IPS-20b (cell line): ENCODE measurements around the gene TMPRSS15.
"Not testable (repeated sequence)": the region's sequence is repeated elsewhere in the genome, so short reads cannot be mapped to it uniquely, and the experiment has no call there.

Experiments
- H3K27ac ChIP-seq: one replicate; pipeline ENCODE4 v1.5.1; 2013; ENCODE audit warnings: low read length
- H3K27me3 ChIP-seq: 2 replicates; pipeline ENCODE4 v1.6.1; 2013; ENCODE audit warnings: mild to moderate bottlenecking, low read length, inconsistent platforms; ENCODE audit not compliant: insufficient read depth
- H3K36me3 ChIP-seq: 2 replicates; pipeline ENCODE4 v1.6.1; 2013; ENCODE audit warnings: low read depth, mild to moderate bottlenecking, inconsistent platforms, low read length, moderate library complexity; ENCODE audit not compliant: insufficient read depth
- H3K4me1 ChIP-seq: 2 replicates; pipeline ENCODE4 v1.6.1; 2013; ENCODE audit warnings: mild to moderate bottlenecking, control low read depth, inconsistent platforms, low read length, moderate library complexity; ENCODE audit not compliant: insufficient read depth
- H3K4me3 ChIP-seq: 2 replicates; pipeline ENCODE4 v1.5.1; 2013; ENCODE audit warnings: mild to moderate bottlenecking, low read length, inconsistent platforms
- H3K9ac ChIP-seq: 2 replicates; pipeline ENCODE4 v1.6.1; 2013; ENCODE audit warnings: low read depth, mild to moderate bottlenecking, inconsistent platforms, low read length, moderate library complexity
- H3K9me3 ChIP-seq: 2 replicates; pipeline ENCODE4 v1.6.1; 2013; ENCODE audit warnings: mild to moderate bottlenecking, low read depth, low read length, inconsistent platforms; ENCODE audit not compliant: insufficient read depth

Gene TMPRSS15

DNA sequence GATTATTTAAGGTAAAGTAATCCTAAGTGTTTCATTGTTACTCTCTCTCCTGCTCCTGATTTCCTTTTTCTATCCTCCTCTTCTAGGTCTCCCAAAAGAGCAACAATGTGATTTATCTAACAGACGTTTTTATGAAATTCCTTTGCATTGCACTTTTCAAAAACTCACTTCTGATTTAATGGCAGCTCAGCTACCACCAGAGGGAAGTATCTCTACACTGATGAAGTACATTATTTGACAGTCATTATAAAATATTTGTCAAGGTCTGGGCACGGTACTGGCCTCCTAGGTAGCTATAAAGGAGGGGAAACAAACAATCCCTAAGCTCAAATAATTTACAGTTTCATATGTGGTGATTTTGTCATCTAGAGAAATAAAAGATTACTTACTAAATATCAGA lies 15.6 kb downstream of the TMPRSS15 start:
- H3K9ac ChIP-seq = no peak overlapping the region
- H3K4me3 ChIP-seq = no peak overlapping the region
- H3K27me3 ChIP-seq = no peaks in the 10 kb centered on the region
- H3K36me3 ChIP-seq = no peaks in the 10 kb centered on the region
- no peak overlapping the region for H3K27ac ChIP-seq
- peaks cover 18% of the 10 kb centered on the region for H3K9me3 ChIP-seq
- H3K4me1 ChIP-seq = no peaks in the 10 kb centered on the region

DNA sequence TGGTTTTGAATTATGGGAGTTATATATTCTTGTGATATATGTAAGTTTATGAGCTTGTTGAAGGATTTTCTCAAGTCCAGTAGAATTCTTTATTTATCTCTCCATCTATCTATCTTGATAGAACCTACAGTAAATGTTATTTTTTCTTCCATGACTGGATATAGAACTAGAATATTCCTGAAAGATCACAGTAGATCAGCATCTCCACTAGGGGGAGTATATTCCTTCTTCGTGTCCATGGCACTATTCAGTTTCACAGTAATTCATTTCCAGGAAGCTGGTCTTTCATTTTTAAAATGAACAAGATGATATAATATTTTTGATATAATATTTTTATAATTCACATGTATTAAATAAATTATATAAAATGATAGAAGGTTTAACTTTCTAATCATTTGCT lies 18.8 kb downstream of the TMPRSS15 start:
- H3K9me3 ChIP-seq = no peaks in the 10 kb centered on the region; the same call in 1 of the 2 replicates
- no peaks in the 10 kb centered on the region for H3K36me3 ChIP-seq
- no peak overlapping the region for H3K4me3 ChIP-seq
- no peak overlapping the region for H3K9ac ChIP-seq
- H3K27ac ChIP-seq = no peak overlapping the region
- no peaks in the 10 kb centered on the region for H3K4me1 ChIP-seq
- no peaks in the 10 kb centered on the region for H3K27me3 ChIP-seq

DNA sequence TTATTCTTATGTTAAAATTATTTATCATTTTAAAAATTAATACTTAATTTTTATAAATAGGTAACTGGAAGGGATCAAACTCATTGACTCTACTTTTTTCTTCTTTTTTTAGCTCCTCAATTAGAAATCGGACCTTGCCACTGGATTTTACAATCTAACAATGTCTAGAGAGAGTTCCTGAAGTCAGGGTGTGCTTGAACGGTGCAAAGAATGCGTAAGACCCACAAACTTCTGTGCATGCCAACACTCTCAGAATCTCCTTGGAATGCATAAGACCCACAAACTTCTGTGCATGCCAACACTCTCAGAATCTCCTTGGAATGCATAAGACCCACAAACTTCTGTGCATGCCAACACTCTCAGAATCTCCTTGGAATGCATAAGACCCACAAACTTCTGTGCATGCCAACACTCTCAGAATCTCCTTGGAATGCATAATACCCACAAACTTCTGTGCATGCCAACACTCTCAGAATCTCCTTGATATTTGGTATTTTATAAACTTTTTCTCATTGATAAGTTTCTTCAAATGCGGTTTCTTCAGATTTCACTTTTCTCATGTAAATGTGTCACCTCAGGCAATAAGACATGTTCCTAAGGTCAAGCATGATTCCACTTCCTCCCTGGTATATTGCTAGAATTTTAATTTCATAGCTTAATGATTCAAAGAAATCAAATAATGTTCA lies 20.5 kb downstream of the TMPRSS15 start:
- H3K36me3 ChIP-seq = not testable (repeated sequence)

DNA sequence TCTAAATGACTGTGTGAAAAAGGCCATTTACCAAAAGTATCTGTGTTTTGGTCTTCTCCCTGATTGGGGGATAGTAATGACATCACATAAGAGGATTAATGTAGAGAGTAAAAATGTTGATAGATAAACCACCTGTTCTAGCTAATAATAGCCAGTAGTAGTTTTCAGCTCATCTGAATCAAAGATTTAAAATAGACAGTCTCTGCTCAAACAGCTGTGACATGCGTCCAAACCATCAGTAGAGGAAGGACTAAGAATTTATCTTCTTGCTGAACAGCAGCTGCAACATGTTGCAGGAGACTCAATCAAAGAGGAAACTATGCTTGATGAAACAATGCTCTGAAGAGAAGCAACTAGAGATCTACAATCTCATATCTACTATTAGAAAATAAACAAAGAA lies 21.4 kb downstream of the TMPRSS15 start:
- Histone ChIP-seq H3K27ac (no peak overlapping the region), H3K4me1 (no peaks in the 10 kb centered on the region), H3K4me3 (no peak overlapping the region), H3K36me3 (no peaks in the 10 kb centered on the region), H3K9me3 (no peaks in the 10 kb centered on the region), H3K9ac (no peak overlapping the region), H3K27me3 (no peaks in the 10 kb centered on the region)

More for the DNA sequence above, 20.5 kb downstream of the TMPRSS15 start:
- H3K9me3 ChIP-seq, H3K9ac ChIP-seq, H3K27me3 ChIP-seq, H3K4me1 ChIP-seq, H3K27ac ChIP-seq, H3K4me3 ChIP-seq: not testable (repeated sequence)

DNA sequence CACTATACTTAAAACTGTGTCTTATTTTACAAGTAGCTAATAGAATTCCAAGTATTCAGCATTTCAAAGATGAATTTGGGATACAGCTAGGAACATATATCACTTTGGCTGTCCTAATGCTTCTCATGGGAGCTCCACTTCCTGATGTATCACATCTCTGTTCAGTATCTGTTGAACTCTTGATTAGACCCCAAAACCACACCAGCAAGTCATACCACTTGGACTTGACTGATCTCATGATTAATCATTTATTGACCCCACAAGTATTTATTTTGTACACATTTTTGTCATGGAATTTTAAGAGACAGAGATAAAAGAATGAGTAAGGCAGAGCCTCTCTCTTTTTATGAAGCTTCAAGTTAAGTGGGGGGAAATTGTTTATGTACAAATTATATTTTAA lies 30.0 kb downstream of the TMPRSS15 start:
- Histone ChIP-seq H3K36me3 (no peaks in the 10 kb centered on the region), H3K9me3 (no peaks in the 10 kb centered on the region), H3K27ac (no peak overlapping the region), H3K4me3 (no peak overlapping the region), H3K4me1 (no peaks in the 10 kb centered on the region), H3K9ac (no peak overlapping the region), H3K27me3 (no peaks in the 10 kb centered on the region)

DNA sequence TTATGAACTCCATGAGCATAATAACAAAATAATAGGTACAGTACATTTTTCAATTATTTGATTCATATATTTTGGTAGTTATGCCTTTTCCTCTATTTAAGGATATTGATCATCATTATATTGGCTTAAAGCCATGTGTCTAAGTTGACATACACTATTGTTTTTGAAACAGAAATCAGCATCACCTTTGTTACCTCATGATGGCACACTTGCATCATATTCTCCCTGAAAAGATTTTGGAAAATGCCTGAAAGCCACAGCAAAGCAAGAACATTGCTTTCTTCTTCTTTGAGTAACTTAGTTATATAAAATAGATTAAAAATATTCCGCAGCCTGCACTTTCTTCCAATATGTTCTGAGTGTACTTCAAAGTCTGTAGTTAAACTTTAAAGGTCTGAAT lies 33.3 kb downstream of the TMPRSS15 start:
- H3K9ac ChIP-seq = no peak overlapping the region
- no peaks in the 10 kb centered on the region for H3K9me3 ChIP-seq
- H3K27ac ChIP-seq = no peak overlapping the region
- no peaks in the 10 kb centered on the region for H3K27me3 ChIP-seq
- no peaks in the 10 kb centered on the region for H3K4me1 ChIP-seq
- H3K4me3 ChIP-seq = no peak overlapping the region
- no peaks in the 10 kb centered on the region for H3K36me3 ChIP-seq

DNA sequence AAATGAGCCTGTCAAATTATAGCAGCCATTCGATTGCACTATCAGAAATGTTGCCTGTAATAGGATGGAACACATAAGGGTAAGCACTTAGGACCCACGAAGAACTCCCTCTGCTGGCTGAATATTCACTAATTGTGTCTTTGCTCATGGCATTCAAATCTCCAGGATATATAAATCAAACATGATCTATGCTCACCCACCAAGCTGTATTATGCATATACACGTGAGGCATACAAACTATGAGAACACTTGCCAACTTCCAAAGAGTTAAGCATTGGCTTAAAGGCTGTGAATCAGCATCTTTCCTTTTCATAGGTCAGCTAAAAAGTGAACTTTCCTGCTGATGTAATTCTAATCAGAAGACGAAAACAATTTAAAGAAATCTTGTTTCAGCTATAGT lies 34.5 kb downstream of the TMPRSS15 start:
- Histone ChIP-seq H3K4me1 (no peaks in the 10 kb centered on the region), H3K9ac (no peak overlapping the region), H3K4me3 (no peak overlapping the region), H3K27me3 (no peaks in the 10 kb centered on the region), H3K9me3 (no peaks in the 10 kb centered on the region), H3K36me3 (no peaks in the 10 kb centered on the region), H3K27ac (no peak overlapping the region)

DNA sequence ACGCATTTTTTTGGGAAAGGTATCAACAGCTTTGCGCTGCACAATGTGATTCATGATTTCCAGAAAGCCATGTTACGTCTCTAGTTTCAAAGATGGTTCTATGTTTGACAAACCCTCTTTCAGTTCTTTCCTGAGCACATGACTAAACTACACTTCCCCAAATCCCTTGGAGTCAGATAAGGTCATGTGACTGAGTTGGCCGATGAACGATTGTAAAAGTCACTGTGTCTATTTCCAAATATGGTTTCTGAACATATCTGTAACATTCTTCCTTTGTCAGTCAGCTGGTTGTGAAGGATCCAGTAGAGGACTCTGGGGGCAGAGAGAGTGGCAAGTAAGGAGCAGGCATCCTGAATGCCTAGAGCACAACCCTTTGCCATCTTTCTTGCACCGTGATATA lies 35.4 kb downstream of the TMPRSS15 start:
- no peaks in the 10 kb centered on the region for H3K27me3 ChIP-seq
- no peak overlapping the region for H3K27ac ChIP-seq
- no peaks in the 10 kb centered on the region for H3K36me3 ChIP-seq
- H3K4me1 ChIP-seq = no peaks in the 10 kb centered on the region
- H3K9ac ChIP-seq = no peak overlapping the region
- H3K9me3 ChIP-seq = no peaks in the 10 kb centered on the region
- H3K4me3 ChIP-seq = no peak overlapping the region

DNA sequence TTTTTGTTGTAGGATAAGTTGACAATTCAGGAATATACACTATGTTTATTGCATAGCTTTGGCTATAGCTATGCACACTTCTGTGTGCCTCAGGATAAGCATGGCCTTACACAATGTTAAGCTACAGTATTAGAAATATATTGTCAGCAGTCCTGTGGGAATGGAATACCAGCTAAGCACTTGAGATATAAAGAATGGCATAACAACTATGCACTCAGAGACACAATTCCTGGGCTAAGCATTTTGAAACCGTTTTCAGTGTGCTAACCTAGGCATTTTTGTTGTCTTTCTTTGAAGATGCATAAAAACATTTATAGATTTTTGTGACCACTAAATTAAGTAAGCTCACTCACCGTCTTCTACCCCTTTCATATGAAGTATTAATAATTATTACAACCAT lies 46.8 kb downstream of the TMPRSS15 start:
- no peaks in the 10 kb centered on the region for H3K9me3 ChIP-seq

DNA sequence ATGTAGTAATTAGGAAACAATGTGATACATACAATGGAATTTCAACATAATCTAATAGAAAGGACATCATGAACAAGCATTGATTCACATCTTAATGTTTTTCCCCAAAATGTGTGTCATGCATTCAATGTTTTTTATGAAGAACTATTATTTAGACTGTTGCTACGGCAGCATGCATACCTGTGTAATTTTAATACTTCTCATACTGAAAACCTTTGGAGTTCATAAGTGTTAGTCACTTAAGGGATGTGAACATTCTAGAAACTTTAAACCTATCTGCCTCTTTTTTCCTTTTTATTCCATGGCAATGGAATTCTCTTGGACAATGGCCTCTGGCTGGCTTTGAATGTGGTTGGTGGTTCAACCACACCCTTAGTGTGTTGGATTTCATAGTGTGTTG lies 48.6 kb downstream of the TMPRSS15 start:
- no peak overlapping the region for H3K4me3 ChIP-seq
- no peaks in the 10 kb centered on the region for H3K9me3 ChIP-seq
- H3K9ac ChIP-seq = no peak overlapping the region

More for the DNA sequence above, 46.8 kb downstream of the TMPRSS15 start:
- Histone ChIP-seq H3K9ac (no peak overlapping the region), H3K4me1 (no peaks in the 10 kb centered on the region), H3K27ac (no peak overlapping the region), H3K27me3 (no peaks in the 10 kb centered on the region), H3K36me3 (no peaks in the 10 kb centered on the region), H3K4me3 (no peak overlapping the region)

DNA sequence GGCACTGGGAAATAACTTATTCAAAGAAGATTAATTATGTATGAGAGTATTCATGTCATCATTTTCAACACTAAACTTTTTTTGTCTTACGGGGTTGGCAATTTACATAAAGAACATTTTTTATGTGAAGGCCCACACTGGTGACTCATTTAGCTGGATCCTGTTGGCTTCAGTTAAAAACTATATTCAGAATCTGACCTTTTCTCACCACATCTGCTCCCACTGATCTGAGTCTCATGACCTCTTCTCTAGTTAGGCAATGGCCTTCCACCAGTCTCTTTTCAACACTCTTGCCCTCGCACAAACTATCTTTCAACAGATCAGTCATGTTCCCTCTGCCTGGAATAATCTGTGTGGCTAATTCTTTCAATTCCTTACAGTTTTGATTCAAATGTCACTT lies 53.4 kb downstream of the TMPRSS15 start:
- Histone ChIP-seq H3K27ac (no peak overlapping the region), H3K4me3 (no peak overlapping the region), H3K36me3 (no peaks in the 10 kb centered on the region), H3K9me3 (no peaks in the 10 kb centered on the region), H3K27me3 (no peaks in the 10 kb centered on the region), H3K9ac (no peak overlapping the region), H3K4me1 (no peaks in the 10 kb centered on the region)

More for the DNA sequence above, 48.6 kb downstream of the TMPRSS15 start:
- Histone ChIP-seq H3K27me3 (no peaks in the 10 kb centered on the region), H3K4me1 (no peaks in the 10 kb centered on the region), H3K36me3 (no peaks in the 10 kb centered on the region), H3K27ac (no peak overlapping the region)

DNA sequence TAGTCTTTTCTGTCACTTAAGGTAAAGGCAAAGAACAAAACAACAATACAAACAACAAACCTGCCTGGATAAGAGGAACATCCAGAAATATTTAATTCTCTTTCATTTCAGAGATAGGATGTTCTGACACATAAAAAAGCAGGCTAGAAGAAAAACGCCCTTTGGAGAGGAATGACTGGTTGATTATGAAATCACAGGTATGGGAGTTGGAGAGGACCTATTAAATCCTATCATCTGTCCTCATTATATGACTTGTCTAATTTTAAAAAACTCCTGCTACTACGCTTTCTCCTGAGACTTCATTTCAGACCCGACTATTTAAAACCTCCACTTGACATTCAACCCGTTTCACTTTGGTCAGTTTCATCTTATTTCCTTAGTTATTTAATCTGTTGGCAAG lies 54.1 kb downstream of the TMPRSS15 start:
- H3K4me3 ChIP-seq = no peak overlapping the region
- H3K9ac ChIP-seq = no peak overlapping the region
- H3K27ac ChIP-seq = no peak overlapping the region
- H3K36me3 ChIP-seq = no peaks in the 10 kb centered on the region
- H3K4me1 ChIP-seq = no peaks in the 10 kb centered on the region
- H3K27me3 ChIP-seq = no peaks in the 10 kb centered on the region
- no peaks in the 10 kb centered on the region for H3K9me3 ChIP-seq
